HG03439 (cell line): ENCODE measurements around the gene OR2J1.
"Not testable (repeated sequence)": the region's sequence is repeated elsewhere in the genome, so short reads cannot be mapped to it uniquely, and the experiment has no call there.

Experiments
- ATAC-seq: cut with Tn5 transposase; IDR thresholded peaks from one replicate; pipeline ENCODE4 v1.9.1; 2021; ENCODE audit warnings: mild to moderate bottlenecking, moderate library complexity; ENCODE audit not compliant: unreplicated experiment

The OR2J1 gene

GRCh38 chr6:29099190-29099589, at the start of gene OR2J1:
TSS of gene OR2J1 (plus strand) at chr6:29099490. CDS start at chr6:29100943, 1,453 bp downstream.
- no peak for ATAC-seq

GRCh38 chr6:29051680-29052079, 47.6 kb upstream of the OR2J1 start:
- ATAC-seq = no peak

- no peak for ATAC-seq
Measured at GRCh38 chr6:29071831-29072723, 27.2 kb upstream of the OR2J1 start.

- ATAC-seq = no peak
Measured at GRCh38 chr6:29079203-29079602, 20.1 kb upstream of the OR2J1 start.

- no peak for ATAC-seq
Measured at GRCh38 chr6:29081312-29081711, 18.0 kb upstream of the OR2J1 start.

GRCh38 chr6:29082457-29082856, 16.8 kb upstream of the OR2J1 start:
- no peak for ATAC-seq

GRCh38 chr6:29087213-29087612, 12.1 kb upstream of the OR2J1 start, which contains the start of gene OR2B3:
TSS of gene OR2B3 (minus strand) at chr6:29087313. CDS start at chr6:29087248, 65 bp downstream.
- ATAC-seq = no peak

- ATAC-seq = no peak
Measured at GRCh38 chr6:29092957-29093356, 6.3 kb upstream of the OR2J1 start.

- no peak for ATAC-seq
Measured at GRCh38 chr6:29097803-29098202, 1.5 kb upstream of the OR2J1 start.

- no peak for ATAC-seq
Measured at GRCh38 chr6:29107758-29108157, 8.5 kb downstream of the OR2J1 start, which contains the start of gene OR2J3. TSS of gene OR2J3 (plus strand) at chr6:29108058. CDS start at chr6:29111891, 3,833 bp downstream.

GRCh38 chr6:29112135-29112534, 12.8 kb downstream of the OR2J1 start:
- ATAC-seq = no peak

GRCh38 chr6:29114964-29115363, 15.7 kb downstream of the OR2J1 start:
- ATAC-seq = not testable (repeated sequence)

GRCh38 chr6:29129326-29130012, 30.2 kb downstream of the OR2J1 start:
- no peak for ATAC-seq

GRCh38 chr6:29130644-29131043, 31.4 kb downstream of the OR2J1 start:
- ATAC-seq = no peak

GRCh38 chr6:29131691-29132090, 32.4 kb downstream of the OR2J1 start:
- no peak for ATAC-seq

GRCh38 chr6:29137724-29138123, 38.4 kb downstream of the OR2J1 start:
- no peak for ATAC-seq

GRCh38 chr6:29141606-29142005, 42.3 kb downstream of the OR2J1 start:
- ATAC-seq = no peak

- ATAC-seq = no peak
Measured at GRCh38 chr6:29142309-29142708, 43.0 kb downstream of the OR2J1 start.

- ATAC-seq = no peak
Measured at GRCh38 chr6:29146179-29146578, 46.9 kb downstream of the OR2J1 start.

- no peak for ATAC-seq
Measured at GRCh38 chr6:29147074-29147473, 47.8 kb downstream of the OR2J1 start.

- not testable (repeated sequence) for ATAC-seq
Measured at GRCh38 chr6:29149444-29149843, 50.2 kb downstream of the OR2J1 start.
